Endothelial cell (in vitro differentiated cells): ENCODE data around the gene CDC25A. TPM values are rescaled to one million over a fixed set of nuclear protein-coding genes. Genes with fewer than 3 reads are reported as not detected.

ENCODE experiments used
- DNase-seq: peaks from one replicate; pipeline ENCODE4 v3.0.0; 2021; ENCODE audit warnings: low spot score
- H3K27ac Mint-ChIP-seq: one replicate; pipeline ENCODE4 v1.8.0; 2021; ENCODE audit warnings: mixed read lengths, inconsistent platforms; ENCODE audit not compliant: unreplicated experiment
- H3K27me3 Mint-ChIP-seq: one replicate; pipeline ENCODE4 v1.8.0; 2021; ENCODE audit warnings: mild to moderate bottlenecking, moderate library complexity, mixed read lengths, inconsistent platforms; ENCODE audit not compliant: unreplicated experiment
- H3K36me3 Mint-ChIP-seq: one replicate; pipeline ENCODE4 v1.8.0; 2021; ENCODE audit warnings: mild to moderate bottlenecking, low read depth, mixed read lengths, inconsistent platforms; ENCODE audit not compliant: unreplicated experiment
- H3K4me1 Mint-ChIP-seq: one replicate; pipeline ENCODE4 v1.8.0; 2021; ENCODE audit warnings: mild to moderate bottlenecking, mixed read lengths, inconsistent platforms; ENCODE audit not compliant: unreplicated experiment
- H3K4me3 Mint-ChIP-seq: one replicate; pipeline ENCODE4 v1.8.0; 2021; ENCODE audit warnings: mild to moderate bottlenecking, mixed read lengths, inconsistent platforms; ENCODE audit not compliant: unreplicated experiment
- H3K9me3 Mint-ChIP-seq: one replicate; pipeline ENCODE4 v1.8.0; 2021; ENCODE audit warnings: mixed read lengths, inconsistent platforms; ENCODE audit not compliant: unreplicated experiment
- total RNA-seq: library from RNA; stranded (reverse); fragmentation: NEBNext Ultra II Directional; extraction: Animal tissue kit (Norgen Biotek cat#: 25700); gene quantifications from one replicate; pipeline ENCODE4 v1.2.1, GENCODE V29; 2021; ENCODE audit not compliant: unreplicated experiment
- TF ChIP-seq, protein P1 (sequence below): fragments of 200-600 bp; sonication (generic); IDR thresholded peaks from one replicate; pipeline ENCODE4 v1.5.0; 2021; ENCODE audit warnings: antibody characterized with exemption; ENCODE audit not compliant: unreplicated experiment

CDC25A gene
- total RNA-seq, 1 donor from 2014 or later: 14.8 TPM

DNA sequence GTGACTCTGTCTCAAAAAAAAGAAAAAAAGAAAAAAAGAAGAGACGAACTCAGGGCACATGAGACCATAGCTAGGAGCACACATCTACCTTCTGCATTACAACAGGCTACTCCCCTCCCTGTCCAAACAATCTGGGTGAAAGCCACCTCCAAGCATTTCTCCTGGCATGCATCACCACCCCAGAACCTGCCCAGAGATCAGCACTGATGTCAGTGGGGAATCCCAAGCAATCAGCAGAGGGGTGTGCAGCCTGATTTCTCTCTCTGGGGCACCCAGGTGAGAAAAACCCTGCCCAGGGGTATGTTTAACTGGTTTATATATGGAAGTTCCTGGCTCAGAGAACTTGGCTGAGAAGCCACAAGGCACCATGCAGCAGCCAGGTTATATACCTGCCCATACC, 59.4 kb downstream of the CDC25A start:
- DNase-seq: no peak
- Mint-ChIP-seq H3K9me3 (no peaks in the 10 kb centered on the region), H3K36me3 (no peaks in the 10 kb centered on the region), H3K4me1 (no peaks in the 10 kb centered on the region), H3K4me3 (no peak overlapping the region), H3K27ac (no peak overlapping the region), H3K27me3 (no peaks in the 10 kb centered on the region)
- TF ChIP-seq, protein P1, sequence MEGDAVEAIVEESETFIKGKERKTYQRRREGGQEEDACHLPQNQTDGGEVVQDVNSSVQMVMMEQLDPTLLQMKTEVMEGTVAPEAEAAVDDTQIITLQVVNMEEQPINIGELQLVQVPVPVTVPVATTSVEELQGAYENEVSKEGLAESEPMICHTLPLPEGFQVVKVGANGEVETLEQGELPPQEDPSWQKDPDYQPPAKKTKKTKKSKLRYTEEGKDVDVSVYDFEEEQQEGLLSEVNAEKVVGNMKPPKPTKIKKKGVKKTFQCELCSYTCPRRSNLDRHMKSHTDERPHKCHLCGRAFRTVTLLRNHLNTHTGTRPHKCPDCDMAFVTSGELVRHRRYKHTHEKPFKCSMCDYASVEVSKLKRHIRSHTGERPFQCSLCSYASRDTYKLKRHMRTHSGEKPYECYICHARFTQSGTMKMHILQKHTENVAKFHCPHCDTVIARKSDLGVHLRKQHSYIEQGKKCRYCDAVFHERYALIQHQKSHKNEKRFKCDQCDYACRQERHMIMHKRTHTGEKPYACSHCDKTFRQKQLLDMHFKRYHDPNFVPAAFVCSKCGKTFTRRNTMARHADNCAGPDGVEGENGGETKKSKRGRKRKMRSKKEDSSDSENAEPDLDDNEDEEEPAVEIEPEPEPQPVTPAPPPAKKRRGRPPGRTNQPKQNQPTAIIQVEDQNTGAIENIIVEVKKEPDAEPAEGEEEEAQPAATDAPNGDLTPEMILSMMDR: no peak

DNA sequence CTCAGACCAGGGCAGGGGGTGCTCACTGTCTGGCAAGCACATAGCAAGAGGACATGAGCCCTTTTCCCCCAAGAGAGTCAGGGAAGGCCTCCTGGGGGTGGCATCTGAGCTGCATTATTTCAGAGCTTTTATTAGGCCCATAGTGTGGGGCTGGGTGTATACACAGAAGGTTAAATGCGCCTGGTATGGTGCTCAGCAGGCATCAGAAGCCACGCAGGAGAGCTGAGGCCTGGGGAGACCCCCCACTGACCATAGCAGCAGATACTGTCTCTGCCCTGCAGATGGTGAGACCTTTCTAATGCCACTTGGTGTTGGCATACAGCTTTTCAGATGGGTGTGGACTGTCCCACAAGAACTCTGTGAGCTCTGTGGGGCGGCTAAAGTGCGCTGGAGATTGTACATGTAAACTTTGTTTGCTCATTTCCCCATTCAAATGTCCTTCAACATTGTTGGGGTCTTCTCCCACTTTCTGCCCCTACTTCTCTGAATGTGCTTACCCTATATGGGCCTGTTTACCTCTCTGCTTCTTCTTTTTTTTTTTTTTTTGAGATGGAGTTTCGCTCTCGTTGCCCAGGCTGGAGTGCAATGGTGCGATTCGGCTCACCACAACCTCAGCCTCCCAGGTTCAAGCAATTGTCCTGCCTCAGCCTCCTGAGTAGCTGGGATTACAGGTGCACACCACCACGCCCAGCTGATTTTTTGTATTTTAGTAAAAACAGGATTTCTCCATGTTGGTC, 62.2 kb downstream of the CDC25A start:
- Mint-ChIP-seq H3K4me1 (no peaks in the 10 kb centered on the region), H3K36me3 (no peaks in the 10 kb centered on the region), H3K9me3 (no peaks in the 10 kb centered on the region), H3K4me3 (no peak overlapping the region), H3K27me3 (no peaks in the 10 kb centered on the region), H3K27ac (no peak overlapping the region)
- TF ChIP-seq, protein P1: no peak
- DNase-seq: no peak

DNA sequence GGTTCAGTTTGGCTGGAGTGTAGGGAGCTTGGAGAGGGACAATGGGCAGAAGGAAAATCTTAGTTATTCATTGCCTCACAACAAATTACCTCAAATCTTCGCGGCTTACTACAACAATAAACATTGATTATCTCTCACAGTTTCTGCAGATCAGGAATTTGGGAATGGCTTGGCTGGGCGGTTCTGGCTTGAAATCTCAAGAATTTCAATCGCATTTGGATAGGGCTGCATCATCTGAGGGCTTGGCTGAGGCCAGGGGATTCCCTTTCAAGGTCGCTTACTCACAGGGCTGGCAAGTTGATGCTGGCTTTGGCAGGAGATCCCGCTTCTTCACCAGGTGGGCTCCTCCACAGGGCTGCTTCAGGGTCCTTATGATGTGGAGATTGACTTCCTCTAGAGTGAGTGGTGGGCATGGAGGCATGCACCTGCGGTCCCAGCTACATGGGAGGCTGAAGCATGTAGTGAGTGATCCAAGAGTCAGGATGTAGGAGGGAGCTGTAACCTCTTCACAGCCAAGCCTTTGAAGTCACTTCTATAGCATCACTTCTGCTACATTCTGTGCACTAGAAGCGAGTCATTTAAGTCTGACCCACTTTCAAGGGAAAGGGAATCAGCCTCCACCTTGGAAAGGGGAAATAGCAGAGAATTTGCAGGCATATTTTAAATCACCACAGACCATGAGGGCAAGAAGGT, 63.1 kb downstream of the CDC25A start:
- TF ChIP-seq, protein P1: no peak
- no peaks in the 10 kb centered on the region for H3K27me3 Mint-ChIP-seq
- H3K36me3 Mint-ChIP-seq: no peaks in the 10 kb centered on the region
- no peaks in the 10 kb centered on the region for H3K9me3 Mint-ChIP-seq
- H3K4me1 Mint-ChIP-seq: no peaks in the 10 kb centered on the region
- no peak for DNase-seq
- no peak overlapping the region for H3K27ac Mint-ChIP-seq
- no peak overlapping the region for H3K4me3 Mint-ChIP-seq

DNA sequence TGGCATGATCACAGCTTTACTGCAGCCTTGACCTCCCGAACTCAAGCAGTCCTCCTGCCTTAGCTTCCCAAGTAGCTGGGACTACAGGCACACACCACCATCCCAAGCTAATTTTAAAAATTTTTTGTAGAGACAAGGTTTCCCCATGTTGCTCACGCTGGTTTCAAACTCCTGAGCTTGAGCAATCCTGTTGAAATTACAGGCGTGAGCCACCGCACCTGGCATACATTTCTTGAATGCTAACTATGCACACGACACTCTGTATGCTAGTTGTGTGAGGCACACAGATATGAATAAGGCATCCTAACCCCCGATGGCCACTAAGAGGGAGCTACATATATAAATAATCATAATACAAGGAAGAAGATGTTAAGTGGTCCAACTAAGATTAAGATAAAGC, 64.9 kb downstream of the CDC25A start:
- H3K27me3 Mint-ChIP-seq: no peaks in the 10 kb centered on the region
- no peaks in the 10 kb centered on the region for H3K36me3 Mint-ChIP-seq
- DNase-seq: no peak
- H3K4me1 Mint-ChIP-seq: no peaks in the 10 kb centered on the region
- H3K27ac Mint-ChIP-seq: no peak overlapping the region
- H3K4me3 Mint-ChIP-seq: no peak overlapping the region
- TF ChIP-seq, protein P1: no peak
- H3K9me3 Mint-ChIP-seq: no peaks in the 10 kb centered on the region

DNA sequence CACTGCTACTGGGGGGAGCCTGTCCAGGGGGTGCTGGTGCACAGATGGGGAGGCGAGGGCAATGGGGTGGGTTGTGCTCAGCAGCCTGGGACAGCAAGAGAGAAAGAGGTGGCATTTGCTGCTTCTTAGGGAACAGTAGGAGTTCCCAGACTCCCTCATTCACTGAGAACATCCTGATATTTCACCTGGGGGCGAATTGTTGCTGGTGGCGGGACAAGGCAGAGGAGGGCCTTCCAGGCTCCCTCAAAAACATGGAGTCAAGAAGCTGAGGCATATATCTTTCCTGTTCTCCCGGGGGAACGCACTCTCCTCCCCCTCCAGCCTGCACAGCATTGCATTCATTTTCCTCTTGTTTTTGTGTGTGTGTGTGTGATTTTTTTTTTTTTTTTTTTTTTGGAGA, 65.7 kb downstream of the CDC25A start:
- TF ChIP-seq, protein P1: no peak
- Mint-ChIP-seq H3K4me1 (no peaks in the 10 kb centered on the region), H3K27ac (no peak overlapping the region), H3K27me3 (no peaks in the 10 kb centered on the region), H3K36me3 (no peaks in the 10 kb centered on the region), H3K9me3 (no peaks in the 10 kb centered on the region), H3K4me3 (no peak overlapping the region)
- no peak for DNase-seq
